ENCODE results near the gene OR2A12. TPM values are rescaled to one million over a fixed set of nuclear protein-coding genes. Genes with fewer than 3 reads are reported as not detected.

Gene OR2A12
- total and polyA plus RNA-seq, 2 of the 13 experiments (the other 11 are each of a cell fraction or from before 2014, with no cell fraction given) = 0.18 TPM; not detected in 1

DNA sequence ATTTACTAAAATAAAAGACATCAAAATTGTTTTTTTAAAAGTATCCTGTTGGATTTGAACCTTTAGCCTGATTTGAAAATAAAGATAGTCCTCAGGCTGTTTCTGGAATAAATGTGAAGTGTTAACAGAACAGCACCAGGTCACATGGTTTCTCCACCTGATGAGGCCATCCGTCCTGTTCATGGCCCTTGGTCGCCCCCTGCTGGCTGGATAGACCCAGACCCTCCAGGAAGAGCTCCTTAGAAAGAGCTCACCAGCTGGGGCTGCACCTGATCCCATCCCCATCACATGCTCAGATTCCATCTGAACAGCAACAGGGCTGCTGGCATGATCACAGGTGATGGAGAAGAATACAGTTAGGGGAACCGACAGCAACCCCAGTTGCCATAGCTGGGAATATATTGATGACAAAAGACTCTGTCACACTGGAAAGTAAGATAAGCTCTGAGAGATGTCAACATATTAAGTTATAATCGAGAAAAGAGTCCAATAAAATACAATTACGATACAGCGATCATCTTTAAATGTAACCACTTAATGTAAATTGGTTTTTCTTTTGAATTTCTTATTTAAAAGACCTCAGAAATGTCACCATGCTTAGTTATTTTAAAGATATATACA is 41.7 kb downstream of the OR2A12 start (continued):
- TF ChIP-seq, protein P1, sequence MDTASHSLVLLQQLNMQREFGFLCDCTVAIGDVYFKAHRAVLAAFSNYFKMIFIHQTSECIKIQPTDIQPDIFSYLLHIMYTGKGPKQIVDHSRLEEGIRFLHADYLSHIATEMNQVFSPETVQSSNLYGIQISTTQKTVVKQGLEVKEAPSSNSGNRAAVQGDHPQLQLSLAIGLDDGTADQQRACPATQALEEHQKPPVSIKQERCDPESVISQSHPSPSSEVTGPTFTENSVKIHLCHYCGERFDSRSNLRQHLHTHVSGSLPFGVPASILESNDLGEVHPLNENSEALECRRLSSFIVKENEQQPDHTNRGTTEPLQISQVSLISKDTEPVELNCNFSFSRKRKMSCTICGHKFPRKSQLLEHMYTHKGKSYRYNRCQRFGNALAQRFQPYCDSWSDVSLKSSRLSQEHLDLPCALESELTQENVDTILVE (CRISPR knock-in tag; IDR thresholded peaks at IDR 0.05) = no peak
- TF ChIP-seq, protein P2, sequence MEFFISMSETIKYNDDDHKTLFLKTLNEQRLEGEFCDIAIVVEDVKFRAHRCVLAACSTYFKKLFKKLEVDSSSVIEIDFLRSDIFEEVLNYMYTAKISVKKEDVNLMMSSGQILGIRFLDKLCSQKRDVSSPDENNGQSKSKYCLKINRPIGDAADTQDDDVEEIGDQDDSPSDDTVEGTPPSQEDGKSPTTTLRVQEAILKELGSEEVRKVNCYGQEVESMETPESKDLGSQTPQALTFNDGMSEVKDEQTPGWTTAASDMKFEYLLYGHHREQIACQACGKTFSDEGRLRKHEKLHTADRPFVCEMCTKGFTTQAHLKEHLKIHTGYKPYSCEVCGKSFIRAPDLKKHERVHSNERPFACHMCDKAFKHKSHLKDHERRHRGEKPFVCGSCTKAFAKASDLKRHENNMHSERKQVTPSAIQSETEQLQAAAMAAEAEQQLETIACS (CRISPR knock-in tag; IDR thresholded peaks at IDR 0.05) = no peak
- TF ChIP-seq, protein P3, sequence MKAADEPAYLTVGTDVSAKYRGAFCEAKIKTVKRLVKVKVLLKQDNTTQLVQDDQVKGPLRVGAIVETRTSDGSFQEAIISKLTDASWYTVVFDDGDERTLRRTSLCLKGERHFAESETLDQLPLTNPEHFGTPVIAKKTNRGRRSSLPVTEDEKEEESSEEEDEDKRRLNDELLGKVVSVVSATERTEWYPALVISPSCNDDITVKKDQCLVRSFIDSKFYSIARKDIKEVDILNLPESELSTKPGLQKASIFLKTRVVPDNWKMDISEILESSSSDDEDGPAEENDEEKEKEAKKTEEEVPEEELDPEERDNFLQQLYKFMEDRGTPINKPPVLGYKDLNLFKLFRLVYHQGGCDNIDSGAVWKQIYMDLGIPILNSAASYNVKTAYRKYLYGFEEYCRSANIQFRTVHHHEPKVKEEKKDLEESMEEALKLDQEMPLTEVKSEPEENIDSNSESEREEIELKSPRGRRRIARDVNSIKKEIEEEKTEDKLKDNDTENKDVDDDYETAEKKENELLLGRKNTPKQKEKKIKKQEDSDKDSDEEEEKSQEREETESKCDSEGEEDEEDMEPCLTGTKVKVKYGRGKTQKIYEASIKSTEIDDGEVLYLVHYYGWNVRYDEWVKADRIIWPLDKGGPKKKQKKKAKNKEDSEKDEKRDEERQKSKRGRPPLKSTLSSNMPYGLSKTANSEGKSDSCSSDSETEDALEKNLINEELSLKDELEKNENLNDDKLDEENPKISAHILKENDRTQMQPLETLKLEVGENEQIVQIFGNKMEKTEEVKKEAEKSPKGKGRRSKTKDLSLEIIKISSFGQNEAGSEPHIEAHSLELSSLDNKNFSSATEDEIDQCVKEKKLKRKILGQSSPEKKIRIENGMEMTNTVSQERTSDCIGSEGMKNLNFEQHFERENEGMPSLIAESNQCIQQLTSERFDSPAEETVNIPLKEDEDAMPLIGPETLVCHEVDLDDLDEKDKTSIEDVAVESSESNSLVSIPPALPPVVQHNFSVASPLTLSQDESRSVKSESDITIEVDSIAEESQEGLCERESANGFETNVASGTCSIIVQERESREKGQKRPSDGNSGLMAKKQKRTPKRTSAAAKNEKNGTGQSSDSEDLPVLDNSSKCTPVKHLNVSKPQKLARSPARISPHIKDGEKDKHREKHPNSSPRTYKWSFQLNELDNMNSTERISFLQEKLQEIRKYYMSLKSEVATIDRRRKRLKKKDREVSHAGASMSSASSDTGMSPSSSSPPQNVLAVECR (CRISPR knock-in tag; IDR thresholded peaks at IDR 0.05; ENCODE audit: borderline replicate concordance) = no peak
- TF ChIP-seq, protein P4, sequence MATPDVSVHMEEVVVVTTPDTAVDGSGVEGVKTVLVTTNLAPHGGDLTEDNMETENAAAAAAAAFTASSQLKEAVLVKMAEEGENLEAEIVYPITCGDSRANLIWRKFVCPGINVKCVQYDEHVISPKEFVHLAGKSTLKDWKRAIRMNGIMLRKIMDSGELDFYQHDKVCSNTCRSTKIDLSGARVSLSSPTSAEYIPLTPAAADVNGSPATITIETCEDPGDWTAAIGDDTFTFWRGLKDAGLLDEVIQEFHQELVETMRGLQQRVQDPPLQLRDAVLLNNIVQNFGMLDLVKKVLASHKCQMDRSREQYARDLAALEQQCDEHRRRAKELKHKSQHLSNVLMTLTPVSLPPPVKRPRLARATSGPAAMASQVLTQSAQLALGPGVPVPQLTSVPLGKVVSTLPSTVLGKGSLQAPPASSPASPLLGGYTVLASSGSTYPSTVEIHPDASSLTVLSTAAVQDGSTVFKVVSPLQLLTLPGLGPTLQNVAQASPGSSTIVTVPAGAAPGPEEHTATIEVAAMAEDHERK (CRISPR knock-in tag; IDR thresholded peaks at IDR 0.05; ENCODE audit: low read depth) = no peak
- TF ChIP-seq, protein P5, sequence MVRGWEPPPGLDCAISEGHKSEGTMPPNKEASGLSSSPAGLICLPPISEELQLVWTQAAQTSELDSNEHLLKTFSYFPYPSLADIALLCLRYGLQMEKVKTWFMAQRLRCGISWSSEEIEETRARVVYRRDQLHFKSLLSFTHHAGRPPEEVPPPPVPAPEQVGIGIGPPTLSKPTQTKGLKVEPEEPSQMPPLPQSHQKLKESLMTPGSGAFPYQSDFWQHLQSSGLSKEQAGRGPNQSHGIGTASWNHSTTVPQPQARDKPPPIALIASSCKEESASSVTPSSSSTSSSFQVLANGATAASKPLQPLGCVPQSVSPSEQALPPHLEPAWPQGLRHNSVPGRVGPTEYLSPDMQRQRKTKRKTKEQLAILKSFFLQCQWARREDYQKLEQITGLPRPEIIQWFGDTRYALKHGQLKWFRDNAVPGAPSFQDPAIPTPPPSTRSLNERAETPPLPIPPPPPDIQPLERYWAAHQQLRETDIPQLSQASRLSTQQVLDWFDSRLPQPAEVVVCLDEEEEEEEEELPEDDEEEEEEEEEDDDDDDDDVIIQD (CRISPR knock-in tag; IDR thresholded peaks at IDR 0.05; ENCODE audit: low read depth) = peak; percentile 29; the same call in 1 of the 2 replicates
- TF ChIP-seq RFX1 (IDR thresholded peaks at IDR 0.05) = no peak
- TF ChIP-seq HDAC6 (IDR thresholded peaks at IDR 0.05; ENCODE audit: low read depth, low read length) = no peak
- no peak for TF ChIP-seq MTA1 (CRISPR knock-in tag; IDR thresholded peaks at IDR 0.05; ENCODE audit: borderline replicate concordance)
- no peak for TF ChIP-seq SMAD3 (CRISPR knock-in tag; IDR thresholded peaks at IDR 0.05)
- TF ChIP-seq RARA (CRISPR knock-in tag; IDR thresholded peaks at IDR 0.05) = no peak
- 0 out of 2 replicates have a peak, but pooled peaks have one; percentile 32 for TF ChIP-seq BCL6 (CRISPR knock-in tag; IDR thresholded peaks at IDR 0.05)
- TF ChIP-seq, protein P6, sequence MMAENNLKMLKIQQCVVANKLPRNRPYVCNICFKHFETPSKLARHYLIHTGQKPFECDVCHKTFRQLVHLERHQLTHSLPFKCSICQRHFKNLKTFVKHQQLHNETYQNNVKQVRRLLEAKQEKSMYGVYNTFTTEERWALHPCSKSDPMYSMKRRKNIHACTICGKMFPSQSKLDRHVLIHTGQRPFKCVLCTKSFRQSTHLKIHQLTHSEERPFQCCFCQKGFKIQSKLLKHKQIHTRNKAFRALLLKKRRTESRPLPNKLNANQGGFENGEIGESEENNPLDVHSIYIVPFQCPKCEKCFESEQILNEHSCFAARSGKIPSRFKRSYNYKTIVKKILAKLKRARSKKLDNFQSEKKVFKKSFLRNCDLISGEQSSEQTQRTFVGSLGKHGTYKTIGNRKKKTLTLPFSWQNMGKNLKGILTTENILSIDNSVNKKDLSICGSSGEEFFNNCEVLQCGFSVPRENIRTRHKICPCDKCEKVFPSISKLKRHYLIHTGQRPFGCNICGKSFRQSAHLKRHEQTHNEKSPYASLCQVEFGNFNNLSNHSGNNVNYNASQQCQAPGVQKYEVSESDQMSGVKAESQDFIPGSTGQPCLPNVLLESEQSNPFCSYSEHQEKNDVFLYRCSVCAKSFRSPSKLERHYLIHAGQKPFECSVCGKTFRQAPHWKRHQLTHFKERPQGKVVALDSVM (CRISPR knock-in tag; IDR thresholded peaks at IDR 0.05) = no peak
- no peak for TF ChIP-seq AHR (CRISPR knock-in tag; IDR thresholded peaks at IDR 0.05)
- TF ChIP-seq, protein P7, sequence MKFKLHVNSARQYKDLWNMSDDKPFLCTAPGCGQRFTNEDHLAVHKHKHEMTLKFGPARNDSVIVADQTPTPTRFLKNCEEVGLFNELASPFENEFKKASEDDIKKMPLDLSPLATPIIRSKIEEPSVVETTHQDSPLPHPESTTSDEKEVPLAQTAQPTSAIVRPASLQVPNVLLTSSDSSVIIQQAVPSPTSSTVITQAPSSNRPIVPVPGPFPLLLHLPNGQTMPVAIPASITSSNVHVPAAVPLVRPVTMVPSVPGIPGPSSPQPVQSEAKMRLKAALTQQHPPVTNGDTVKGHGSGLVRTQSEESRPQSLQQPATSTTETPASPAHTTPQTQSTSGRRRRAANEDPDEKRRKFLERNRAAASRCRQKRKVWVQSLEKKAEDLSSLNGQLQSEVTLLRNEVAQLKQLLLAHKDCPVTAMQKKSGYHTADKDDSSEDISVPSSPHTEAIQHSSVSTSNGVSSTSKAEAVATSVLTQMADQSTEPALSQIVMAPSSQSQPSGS (CRISPR knock-in tag; IDR thresholded peaks at IDR 0.05) = 0 out of 2 replicates have a peak, but pooled peaks have one; percentile 30
